Kidney (tissue), 14 donors: ENCODE results near the gene MARCO. TPM values are rescaled to one million over a fixed set of nuclear protein-coding genes. Genes with fewer than 3 reads are reported as not detected.

Experiments used
- DNase-seq, 5 donors: peaks; one replicate each; pipeline ENCODE4 v3.0.0-alpha.2; 2013 to 2020
- FAIRE-seq: peaks from 2 replicates; lab custom pipeline; 2012; peaks lifted over from hg19 to GRCh38; lab: Jason Lieb, UNC
- H3K27ac ChIP-seq, 2 donors: one replicate each; pipeline ENCODE4 v1.7.0; 2013; ENCODE audit warnings: low read depth in 2 of 2, low read length in 2 of 2, inconsistent platforms in 1 of 2
- H3K27me3 ChIP-seq: one replicate; pipeline ENCODE4 v1.7.1; 2013; ENCODE audit warnings: low read length, inconsistent platforms; ENCODE audit not compliant: control insufficient read depth, insufficient read depth
- H3K36me3 ChIP-seq, 3 donors: one replicate each; pipeline versions ENCODE4 v1.7.0 to v1.7.1; 2013; ENCODE audit warnings: low read length in 3 of 3, control low read depth in 1 of 3, inconsistent platforms in 1 of 3; ENCODE audit not compliant: insufficient read depth in 3 of 3, control insufficient read depth in 2 of 3
- H3K4me1 ChIP-seq, 3 donors: one replicate each; pipeline versions ENCODE4 v1.7.0 to v1.7.1; 2013; ENCODE audit warnings: low read length in 3 of 3, inconsistent platforms in 1 of 3, low read depth in 1 of 3; ENCODE audit not compliant: control insufficient read depth in 2 of 3, insufficient read depth in 2 of 3
- H3K4me3 ChIP-seq, 3 donors: one replicate each; pipeline versions ENCODE4 v1.7.0 to v1.8.1; 2013; ENCODE audit warnings: low read length in 3 of 3, control low read depth in 1 of 3, inconsistent platforms in 1 of 3
- H3K9ac ChIP-seq, 3 donors: one replicate each; pipeline versions ENCODE4 v1.7.0 to v1.7.1; 2013; ENCODE audit warnings: low read length in 3 of 3, control low read depth in 1 of 3, inconsistent platforms in 1 of 3
- H3K9me3 ChIP-seq, 3 donors: one replicate each; pipeline versions ENCODE4 v1.7.0 to v1.7.1; 2013; ENCODE audit warnings: low read length in 3 of 3, control low read depth in 1 of 3, inconsistent platforms in 1 of 3; ENCODE audit not compliant: control insufficient read depth in 2 of 3, insufficient read depth in 1 of 3
- intact Hi-C: fragments of 100-400 bp; cut with DNase I; formaldehyde crosslinking; loops from one replicate; pipeline ENCODE4 v1.11.1; 2022
- polyA plus RNA-seq: library from polyadenylated mRNA; stranded (reverse); fragments of 350-450 nt; fragmentation: Illumina TruSeq; extraction: RNeasy Lipid Tissue Mini Kit (QIAGEN cat#74804); gene quantifications from one replicate; pipeline ENCODE4 v1.2.3, GENCODE V29; 2014; ENCODE audit warnings: low read depth, low replicate concordance; ENCODE audit not compliant: insufficient read depth
- total RNA-seq: library from RNA; stranded (reverse); fragmentation: NEBNext Ultra II Directional; extraction: Animal tissue kit (Norgen Biotek cat#: 25700); gene quantifications from one replicate; pipeline ENCODE4 v1.2.1, GENCODE V29; 2021
- TF ChIP-seq, protein P1 (sequence below): IDR thresholded peaks from 3 replicates; pipeline ENCODE4 v1.5.1; 2012; ENCODE audit warnings: mild to moderate bottlenecking, moderate library complexity, borderline replicate concordance; ENCODE audit not compliant: insufficient read depth; ENCODE audit errors: extremely low read depth
- donor health status: control.
- donor health status: control.
- donor health status: control.
- donor health status: control.
- donor health status: control.
- donor health status: DM: yes; HTN: yes; CAD: no.
- donor health status: Normal renal cell carcinoma (clear cell type).

Gene MARCO
- total and polyA plus RNA-seq, 2 donors from 2014 or later: 0.65 to 4.6 TPM

DNA sequence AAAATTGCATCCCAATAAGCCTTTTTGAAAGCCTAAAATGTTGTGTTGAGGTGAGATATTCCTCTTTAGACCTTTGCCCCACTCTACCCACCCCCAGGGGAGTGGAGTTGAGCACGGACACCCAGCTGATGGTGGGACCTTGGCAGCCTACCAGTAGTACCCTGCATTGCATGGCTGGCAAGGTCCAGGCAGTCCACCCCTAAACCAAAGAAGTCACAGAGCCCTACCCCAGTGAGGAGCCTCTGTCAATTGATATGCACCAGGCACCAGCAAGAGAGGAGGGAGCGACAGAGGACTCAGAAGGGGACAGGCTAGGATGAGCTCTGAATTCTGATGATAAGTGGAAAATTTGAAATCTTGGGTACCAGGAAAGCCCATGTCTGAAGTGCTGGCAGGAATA is 38.6 kb downstream of the MARCO start:
- no peaks in the 10 kb centered on the region for H3K27me3 ChIP-seq
- H3K9me3 ChIP-seq: peaks cover 0 to 4% (median 0%) of the 10 kb centered on the region in 3 donors
- FAIRE-seq: no peak
- TF ChIP-seq, protein P1, sequence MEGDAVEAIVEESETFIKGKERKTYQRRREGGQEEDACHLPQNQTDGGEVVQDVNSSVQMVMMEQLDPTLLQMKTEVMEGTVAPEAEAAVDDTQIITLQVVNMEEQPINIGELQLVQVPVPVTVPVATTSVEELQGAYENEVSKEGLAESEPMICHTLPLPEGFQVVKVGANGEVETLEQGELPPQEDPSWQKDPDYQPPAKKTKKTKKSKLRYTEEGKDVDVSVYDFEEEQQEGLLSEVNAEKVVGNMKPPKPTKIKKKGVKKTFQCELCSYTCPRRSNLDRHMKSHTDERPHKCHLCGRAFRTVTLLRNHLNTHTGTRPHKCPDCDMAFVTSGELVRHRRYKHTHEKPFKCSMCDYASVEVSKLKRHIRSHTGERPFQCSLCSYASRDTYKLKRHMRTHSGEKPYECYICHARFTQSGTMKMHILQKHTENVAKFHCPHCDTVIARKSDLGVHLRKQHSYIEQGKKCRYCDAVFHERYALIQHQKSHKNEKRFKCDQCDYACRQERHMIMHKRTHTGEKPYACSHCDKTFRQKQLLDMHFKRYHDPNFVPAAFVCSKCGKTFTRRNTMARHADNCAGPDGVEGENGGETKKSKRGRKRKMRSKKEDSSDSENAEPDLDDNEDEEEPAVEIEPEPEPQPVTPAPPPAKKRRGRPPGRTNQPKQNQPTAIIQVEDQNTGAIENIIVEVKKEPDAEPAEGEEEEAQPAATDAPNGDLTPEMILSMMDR: no peak
- no peak for DNase-seq
- no peak overlapping the region for H3K27ac ChIP-seq
- H3K9ac ChIP-seq: no peak overlapping the region
- intact Hi-C loops: no loop called here
- no peaks in the 10 kb centered on the region for H3K36me3 ChIP-seq
- H3K4me1 ChIP-seq: no peaks in the 10 kb centered on the region
- no peak overlapping the region for H3K4me3 ChIP-seq

DNA sequence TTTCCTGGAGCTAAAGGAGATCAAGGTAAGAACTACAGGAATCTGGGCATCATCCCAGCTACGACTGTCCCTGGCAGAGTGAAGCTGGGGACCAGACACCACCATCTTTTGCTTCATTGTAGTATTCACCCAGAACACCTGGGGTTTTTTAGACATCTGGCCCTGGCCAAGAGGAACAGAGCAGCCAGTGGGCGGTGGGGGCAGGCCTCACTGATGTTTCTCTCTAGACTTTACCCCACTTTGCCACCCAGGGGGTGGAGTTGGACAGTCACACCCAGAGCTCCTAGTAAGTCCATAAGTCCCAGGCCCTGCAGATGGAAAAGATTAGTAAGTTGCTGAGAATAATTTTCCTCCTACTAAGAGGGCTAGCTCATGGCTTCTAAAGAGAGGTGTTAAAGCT is 39.6 kb downstream of the MARCO start:
- TF ChIP-seq, protein P1: no peak
- intact Hi-C loops: no loop called here
- H3K9me3 ChIP-seq: peaks cover 0 to 4% (median 0%) of the 10 kb centered on the region in 3 donors
- DNase-seq (peak in 1 of 5 donors; percentile 16), FAIRE-seq (no peak)
- no peak overlapping the region for H3K9ac ChIP-seq
- H3K27ac ChIP-seq: no peak overlapping the region
- no peaks in the 10 kb centered on the region for H3K36me3 ChIP-seq
- no peaks in the 10 kb centered on the region for H3K4me1 ChIP-seq
- no peak overlapping the region for H3K4me3 ChIP-seq
- no peaks in the 10 kb centered on the region for H3K27me3 ChIP-seq

DNA sequence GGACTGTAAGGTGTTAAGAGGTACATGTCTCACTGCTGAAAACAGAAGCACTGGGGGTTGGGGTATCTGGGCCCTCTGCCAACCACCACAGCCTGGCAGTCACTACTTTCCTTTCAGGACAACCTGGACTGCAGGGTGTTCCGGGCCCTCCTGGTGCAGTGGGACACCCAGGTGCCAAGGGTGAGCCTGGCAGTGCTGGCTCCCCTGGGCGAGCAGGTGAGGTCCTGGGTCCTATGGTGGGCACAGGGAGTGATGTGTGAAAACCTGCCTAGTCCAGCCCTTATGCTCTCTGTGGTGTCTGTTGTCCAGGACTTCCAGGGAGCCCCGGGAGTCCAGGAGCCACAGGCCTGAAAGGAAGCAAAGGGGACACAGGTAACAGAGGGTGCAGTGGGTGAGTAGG is 40.0 kb downstream of the MARCO start:
- TF ChIP-seq, protein P1: no peak
- DNase-seq (no peak), FAIRE-seq (no peak)
- Histone ChIP-seq H3K9ac (no peak overlapping the region), H3K4me1 (no peaks in the 10 kb centered on the region), H3K4me3 (no peak overlapping the region), H3K27me3 (no peaks in the 10 kb centered on the region), H3K36me3 (no peaks in the 10 kb centered on the region), H3K9me3 (peaks cover 0 to 1% (median 0%) of the 10 kb centered on the region in 3 donors), H3K27ac (no peak overlapping the region)
- intact Hi-C loops: no loop called here

DNA sequence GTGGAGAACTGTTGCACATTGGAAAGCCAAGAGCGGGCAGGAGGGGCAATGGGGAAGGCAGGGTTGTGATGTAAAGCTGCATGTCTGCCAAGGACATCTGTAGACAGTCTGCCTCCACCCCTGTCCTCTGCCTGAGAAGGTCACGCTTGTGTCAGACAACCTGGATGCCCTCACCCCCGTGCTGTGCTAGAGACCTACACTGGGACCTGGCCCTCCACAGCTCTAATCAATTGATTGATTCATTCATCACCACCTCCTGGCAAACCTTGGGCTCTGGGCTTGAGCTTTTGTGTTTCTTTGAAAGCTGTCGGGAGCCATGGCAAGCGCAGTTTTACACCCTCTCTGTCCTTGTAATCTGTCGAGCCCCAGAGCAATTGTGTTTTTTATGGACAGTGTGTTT is 41.1 kb downstream of the MARCO start:
- H3K4me1 ChIP-seq: no peaks in the 10 kb centered on the region
- H3K9ac ChIP-seq: no peak overlapping the region
- FAIRE-seq: no peak
- no peak overlapping the region for H3K27ac ChIP-seq
- no peaks in the 10 kb centered on the region for H3K36me3 ChIP-seq
- no peak overlapping the region for H3K4me3 ChIP-seq
- no peaks in the 10 kb centered on the region for H3K9me3 ChIP-seq
- no peaks in the 10 kb centered on the region for H3K27me3 ChIP-seq
- no peak for DNase-seq
- TF ChIP-seq, protein P1: no peak
- intact Hi-C loops: no loop called here
